ENCODE data around the gene ATP2B3. TPM values are rescaled to one million over a fixed set of nuclear protein-coding genes. Genes with fewer than 3 reads are reported as not detected.
A peak's percentile ranks its signal among the peaks of the same experiment; 100 is the strongest.

Gene ATP2B3
- not detected in 2 replicates for total RNA-seq (2014; rRNA removed; shearing (Covaris generic); ENCODE audit: low replicate concordance)

DNA sequence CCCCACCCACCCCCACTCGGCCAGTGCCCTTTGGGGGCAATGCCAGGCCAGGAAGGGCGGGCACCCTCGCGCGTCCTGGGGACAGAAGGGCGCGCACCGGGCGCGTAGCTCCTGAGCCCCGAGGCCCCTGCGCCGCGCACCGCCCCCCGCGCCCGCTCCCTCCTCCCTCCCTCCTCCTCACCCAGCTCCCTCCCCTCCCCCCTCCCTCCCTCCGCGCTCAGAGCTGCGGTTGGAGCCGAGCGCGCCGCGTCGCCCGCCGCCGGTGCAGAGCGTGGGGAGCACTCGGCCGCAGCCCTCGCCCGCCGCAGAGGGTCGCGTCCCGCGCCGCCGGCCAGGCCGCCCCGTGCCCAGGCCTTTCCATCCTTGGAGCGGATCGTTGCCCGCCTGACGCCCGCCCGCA, at the start of gene ATP2B3:
ATP2B3 (plus strand) TSS at position 220 of the 400 bp plus-strand sequence. CDS start 18,606 bp downstream, outside the sequence.
- no peak for DNase-seq (ENCODE audit: low read depth)
- in situ Hi-C loops (cut with HindIII; ENCODE audit: low pct_unique_long_range_greater_than_20kb, low sequenced_read_pairs), result no loop called here

DNA sequence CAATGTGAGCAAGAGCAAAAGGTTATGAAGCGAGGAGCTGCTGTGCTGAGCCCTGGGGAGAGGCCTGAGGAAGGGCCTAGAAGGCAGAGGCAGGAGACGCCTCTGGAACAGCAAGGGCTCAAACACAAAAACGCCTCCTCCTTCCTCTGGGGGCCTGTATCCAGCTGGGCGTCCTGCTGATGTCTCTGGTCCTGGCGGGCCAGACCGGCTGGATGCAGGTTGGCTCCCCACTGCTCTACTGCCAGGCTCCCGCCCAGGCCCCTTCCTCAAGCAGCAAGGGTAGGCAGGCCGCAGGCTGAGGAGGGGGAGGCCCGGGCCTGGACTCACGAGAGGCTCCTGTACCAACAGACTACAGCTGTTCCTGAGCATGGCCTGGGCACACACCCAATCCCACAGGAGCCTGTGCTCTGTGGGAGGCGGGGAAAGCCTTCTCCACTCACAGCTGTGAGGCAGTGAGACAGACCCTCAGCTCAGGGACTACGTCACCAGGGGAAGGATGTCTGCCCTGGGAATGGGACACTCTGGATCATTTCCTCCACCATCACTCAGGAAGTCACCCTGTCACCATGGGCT, 49.3 kb upstream of the ATP2B3 start:
- no peak for DNase-seq (ENCODE audit: low read depth)
- in situ Hi-C loops (cut with HindIII; ENCODE audit: low pct_unique_long_range_greater_than_20kb, low sequenced_read_pairs), result no loop called here

DNA sequence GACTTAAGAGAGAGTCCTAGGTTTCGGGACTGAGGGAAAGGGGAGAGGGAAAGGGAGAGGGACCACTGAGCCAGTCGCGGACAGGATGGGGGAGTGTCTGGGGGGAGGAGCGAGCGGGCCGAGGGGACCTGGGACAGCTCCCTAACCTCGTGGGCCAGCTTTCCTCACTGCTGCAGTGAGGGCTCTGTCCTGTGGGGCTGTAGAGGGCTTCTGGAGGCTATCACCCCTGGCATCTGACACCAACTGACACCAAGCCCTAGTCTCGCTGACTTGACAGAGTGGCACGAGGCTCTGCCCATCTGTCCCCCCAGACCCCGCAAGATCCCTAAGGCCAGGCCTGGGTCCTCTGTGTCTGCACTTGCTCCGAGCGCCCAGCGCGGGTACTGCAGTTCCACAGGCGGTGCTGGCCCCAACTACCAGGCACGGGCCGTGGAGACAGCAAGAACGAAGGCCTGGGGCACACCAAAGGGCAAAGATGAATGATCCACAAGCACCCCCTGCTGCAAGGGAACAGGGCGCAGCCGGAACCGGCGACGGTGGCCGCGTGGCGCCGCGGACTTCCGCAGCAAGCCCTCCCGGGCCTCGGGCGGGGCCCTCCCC, 47.5 kb upstream of the ATP2B3 start:
- DNase-seq (ENCODE audit: low read depth), result peak; percentile 41
- in situ Hi-C loops (cut with HindIII; ENCODE audit: low pct_unique_long_range_greater_than_20kb, low sequenced_read_pairs), result no loop called here

DNA sequence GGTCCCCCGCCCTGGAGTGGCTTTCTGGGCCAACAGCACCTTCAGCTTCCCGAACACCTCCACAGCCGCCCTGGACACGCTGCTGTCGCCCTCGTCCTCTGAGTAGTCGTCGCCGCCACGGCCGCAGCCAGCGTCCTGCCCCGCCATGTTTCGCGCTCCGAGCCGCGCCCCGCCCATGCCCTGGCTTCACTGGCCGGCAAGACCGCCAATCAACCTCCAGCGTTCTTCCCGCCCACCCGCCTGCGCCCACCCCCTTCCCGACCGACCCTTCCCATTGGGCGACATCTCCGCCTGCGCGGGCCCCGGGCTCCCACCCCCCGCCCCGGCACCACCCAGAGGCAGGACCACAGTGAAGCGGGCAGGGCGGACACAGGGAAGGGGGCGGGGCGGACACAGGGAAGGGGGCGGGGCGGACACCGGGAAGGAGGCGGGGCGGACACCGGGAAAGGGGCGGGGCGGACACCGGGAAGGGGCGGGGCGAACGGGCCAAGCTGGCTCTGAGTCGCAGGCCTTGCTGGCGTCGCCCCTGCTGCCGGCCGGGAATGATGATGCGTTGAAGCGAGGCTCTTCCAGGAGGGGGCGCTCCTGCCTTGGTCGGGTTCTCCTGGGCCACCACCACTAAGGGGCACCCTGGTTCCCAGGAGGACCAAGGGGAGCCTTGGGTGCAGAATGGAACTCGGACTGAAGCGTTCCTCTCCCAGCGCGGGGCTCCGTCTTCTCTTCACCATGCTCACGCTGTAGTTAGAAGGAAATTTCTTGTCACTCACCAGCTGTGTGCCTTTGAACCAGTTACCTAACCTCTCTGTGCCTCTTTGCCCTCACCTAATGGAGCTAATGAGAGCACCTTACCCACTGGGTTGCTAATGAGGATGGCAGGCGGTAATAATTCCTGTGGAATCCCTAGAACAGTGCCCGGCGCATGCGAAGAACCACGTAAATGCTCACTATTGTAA, 46.8 kb upstream of the ATP2B3 start, which contains the start of gene HAUS7:
HAUS7 (minus strand) TSS at position 166 of the 953 bp plus-strand sequence; CDS start at position 147, 19 bp downstream.
- in situ Hi-C loops (cut with HindIII; ENCODE audit: low pct_unique_long_range_greater_than_20kb, low sequenced_read_pairs), result no loop called here
- DNase-seq (ENCODE audit: low read depth), result peak; percentile 75

DNA sequence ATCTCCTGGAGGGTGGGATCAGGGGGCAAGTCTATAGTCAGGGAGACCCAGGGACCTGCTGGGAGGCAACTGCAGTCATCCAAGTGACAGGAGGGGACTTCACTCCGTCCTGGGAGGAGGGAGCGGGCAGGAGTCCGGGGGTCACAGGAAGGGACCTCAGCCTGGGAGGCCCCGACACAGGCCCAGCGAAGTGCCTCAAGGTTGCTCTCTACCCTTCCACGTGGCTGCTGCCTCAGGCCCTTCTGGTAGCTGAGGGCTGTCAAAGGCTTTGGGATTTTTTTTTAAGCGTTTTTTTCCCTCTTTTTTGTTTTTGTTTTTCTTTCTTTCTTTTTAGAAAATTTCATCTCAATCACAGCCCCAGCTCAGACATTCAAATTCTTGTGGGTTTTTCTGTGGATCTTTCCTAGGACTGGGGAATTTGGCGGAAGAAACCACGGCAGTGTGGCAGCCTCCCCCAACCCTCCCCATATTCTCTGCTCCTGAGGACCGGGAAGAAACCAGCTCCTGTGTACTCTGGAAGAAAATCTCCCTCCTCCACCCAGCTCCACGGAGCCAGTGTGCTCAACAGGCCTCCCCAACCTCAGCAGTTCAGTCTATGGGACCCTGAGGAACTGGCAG, 45.7 kb upstream of the ATP2B3 start:
- in situ Hi-C loops (cut with HindIII; ENCODE audit: low pct_unique_long_range_greater_than_20kb, low sequenced_read_pairs), result no loop called here
- no peak for DNase-seq (ENCODE audit: low read depth)

DNA sequence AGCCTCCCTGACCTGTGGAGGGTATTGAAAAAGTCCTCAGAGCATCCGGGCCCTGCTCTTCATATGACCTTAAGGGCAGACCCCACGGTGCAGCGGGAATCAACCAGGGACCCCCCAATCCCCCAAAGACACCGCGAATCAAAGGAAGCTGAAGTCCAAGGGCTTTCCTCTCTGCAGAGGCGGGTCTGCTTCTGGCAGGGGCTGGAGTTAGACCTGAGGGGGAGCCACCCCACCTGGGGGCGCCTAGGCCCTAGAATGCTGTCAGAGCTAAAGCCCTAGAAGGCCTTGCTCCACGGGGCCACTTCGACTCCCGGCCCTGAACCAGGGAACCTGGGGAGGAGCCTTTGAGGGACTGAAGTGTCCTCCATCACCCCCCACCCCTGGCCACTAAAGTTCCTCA, 44.3 kb upstream of the ATP2B3 start:
- no peak for DNase-seq (ENCODE audit: low read depth)
- in situ Hi-C loops (cut with HindIII; ENCODE audit: low pct_unique_long_range_greater_than_20kb, low sequenced_read_pairs), result no loop called here

DNA sequence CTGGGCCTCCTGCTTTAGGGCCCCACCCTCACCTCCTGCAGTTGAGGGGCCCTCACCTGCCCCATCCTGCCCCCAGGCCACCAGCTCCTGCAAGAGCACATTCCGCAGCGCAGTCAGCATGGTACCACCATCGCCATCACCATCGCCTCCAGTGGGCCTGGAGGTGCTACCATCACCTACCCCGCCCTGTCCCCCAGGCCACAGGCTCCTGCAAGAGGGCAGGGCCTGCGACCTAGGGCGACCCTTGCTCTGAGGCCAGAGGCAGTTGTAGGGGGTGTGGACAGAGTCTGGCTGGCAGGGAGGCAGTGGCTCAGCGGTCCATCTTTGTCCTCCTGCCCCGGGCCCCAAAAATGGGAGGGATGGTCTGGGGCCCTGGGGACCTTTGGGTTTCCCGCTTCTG, 43.2 kb upstream of the ATP2B3 start:
- in situ Hi-C loops (cut with HindIII; ENCODE audit: low pct_unique_long_range_greater_than_20kb, low sequenced_read_pairs), result no loop called here
- no peak for DNase-seq (ENCODE audit: low read depth)

DNA sequence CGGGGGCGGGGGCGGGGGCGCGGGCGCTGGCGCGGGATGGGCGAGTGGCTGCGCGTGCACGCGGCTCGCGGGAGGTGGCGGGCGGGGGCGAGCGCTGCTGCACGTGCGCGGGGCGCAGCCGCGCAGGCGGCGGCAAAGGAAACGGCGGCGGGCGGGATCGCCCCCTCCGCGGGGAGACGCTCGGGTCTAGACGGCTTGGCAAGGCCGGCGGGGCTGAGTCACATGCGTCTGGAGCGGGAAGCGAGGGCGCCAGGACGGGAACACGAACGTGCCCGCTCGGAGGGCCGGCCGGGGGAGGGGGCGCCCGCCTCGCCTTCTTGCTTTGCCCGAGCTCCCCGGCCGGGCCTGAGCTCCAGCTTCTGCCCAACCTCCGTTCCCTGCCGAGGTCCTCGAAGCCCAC, 42.7 kb upstream of the ATP2B3 start:
- DNase-seq (ENCODE audit: low read depth), result no peak
- in situ Hi-C loops (cut with HindIII; ENCODE audit: low pct_unique_long_range_greater_than_20kb, low sequenced_read_pairs), result no loop called here

DNA sequence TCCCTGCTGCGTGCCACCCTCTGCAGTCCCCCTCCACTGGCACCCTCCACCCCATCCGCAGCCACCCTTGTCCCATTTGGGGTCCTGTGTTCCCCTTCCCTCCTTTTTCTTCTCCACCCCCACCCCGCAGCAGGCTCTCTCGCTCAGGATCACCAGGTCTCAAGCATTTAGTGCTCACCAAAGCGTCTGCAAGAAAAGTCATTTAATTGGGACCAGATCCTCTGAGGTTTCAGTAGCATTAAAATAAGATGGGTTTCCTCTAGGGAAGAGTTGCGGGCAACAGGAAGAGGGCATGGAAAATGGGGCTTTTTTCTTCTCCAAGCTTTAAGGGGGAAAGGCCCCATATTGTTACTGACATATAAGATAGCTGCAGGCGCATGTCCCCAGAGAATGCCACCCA, 42.2 kb upstream of the ATP2B3 start:
- in situ Hi-C loops (cut with HindIII; ENCODE audit: low pct_unique_long_range_greater_than_20kb, low sequenced_read_pairs), result no loop called here
- DNase-seq (ENCODE audit: low read depth), result no peak

DNA sequence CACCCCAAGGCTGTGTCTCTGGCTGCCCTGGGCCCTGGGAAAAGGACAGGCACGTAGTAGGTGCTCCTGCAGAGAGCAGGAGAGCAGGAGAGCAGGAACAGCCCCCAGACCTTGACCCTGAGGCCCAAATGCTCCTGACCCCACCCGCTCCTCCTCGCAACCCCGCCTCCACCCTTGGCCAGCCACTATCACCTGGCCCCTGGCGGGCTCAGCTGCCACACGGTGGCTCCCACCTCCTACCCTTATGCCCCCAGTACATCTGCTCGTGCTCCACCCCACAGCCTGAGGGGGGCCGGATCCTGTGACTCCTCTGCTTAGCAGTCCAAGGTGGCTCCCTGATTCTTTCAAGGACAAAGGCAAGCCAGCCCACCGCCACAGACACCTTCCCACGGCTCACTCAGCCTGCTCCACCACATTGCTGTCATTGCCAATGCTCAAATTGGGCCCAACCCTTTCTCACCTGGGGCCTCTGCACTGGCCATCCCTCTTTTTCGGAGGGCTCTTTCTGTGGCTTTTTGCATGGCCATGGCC, 41.6 kb upstream of the ATP2B3 start:
- no peak for DNase-seq (ENCODE audit: low read depth)
- in situ Hi-C loops (cut with HindIII; ENCODE audit: low pct_unique_long_range_greater_than_20kb, low sequenced_read_pairs), result no loop called here

DNA sequence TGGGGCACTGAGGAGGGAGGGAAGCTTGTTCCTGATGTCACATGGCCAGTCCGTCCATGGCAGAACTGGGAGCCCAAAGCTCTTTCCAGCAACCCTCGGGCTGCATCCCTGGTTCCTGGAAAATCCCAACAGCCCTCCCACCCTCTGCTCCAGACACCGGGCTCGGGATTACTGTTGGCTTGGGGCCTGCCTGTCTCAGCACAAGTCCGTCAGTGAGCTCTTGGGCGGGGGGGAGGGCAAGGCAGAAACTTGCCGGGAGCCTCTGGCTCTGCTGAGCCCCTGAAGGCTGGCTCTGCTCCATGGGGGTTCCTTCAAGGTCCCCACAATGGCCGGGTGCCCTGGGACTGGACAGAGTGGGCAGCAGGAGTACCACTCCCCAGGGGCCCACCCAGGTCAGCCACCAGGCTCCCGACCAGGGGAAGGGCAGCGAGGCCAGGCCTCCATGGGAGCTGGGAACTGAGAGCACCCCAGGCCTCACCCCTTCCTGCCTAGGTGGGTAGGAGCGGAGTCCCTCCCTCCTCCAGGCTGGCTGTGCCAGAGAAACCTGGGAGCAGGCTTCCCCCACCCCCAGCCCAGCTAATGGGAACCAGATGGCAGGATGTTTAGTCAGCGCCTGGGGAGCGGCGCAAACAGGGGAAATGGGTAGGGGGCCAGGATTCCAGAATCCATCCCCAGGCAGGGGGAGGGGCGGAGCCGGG, 40.6 kb upstream of the ATP2B3 start:
- in situ Hi-C loops (cut with HindIII; ENCODE audit: low pct_unique_long_range_greater_than_20kb, low sequenced_read_pairs), result no loop called here
- no peak for DNase-seq (ENCODE audit: low read depth)

DNA sequence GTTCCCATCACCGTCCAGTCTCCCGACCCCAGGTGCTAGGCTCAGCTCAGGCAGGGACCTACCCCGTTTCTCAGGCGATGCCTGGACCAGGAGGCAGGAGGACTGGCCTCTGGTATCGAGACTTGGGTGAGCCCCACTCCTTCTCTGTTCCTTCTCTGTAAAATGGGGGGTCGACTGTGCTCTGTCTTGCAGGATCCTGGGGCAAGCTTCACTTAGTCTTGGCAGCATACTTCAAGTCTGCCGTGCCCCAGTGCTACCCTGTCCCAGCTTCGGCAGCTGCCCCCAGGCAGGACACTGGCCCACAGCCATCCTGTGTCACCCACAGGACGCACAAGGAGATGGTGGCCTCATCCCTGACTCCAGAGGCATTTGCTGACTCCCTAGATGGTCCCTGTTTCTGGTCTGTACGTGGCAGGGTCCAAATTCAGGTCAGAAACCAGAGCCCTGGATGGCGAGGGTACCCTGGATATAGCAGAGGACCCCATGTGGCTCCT, 40.0 kb upstream of the ATP2B3 start:
- in situ Hi-C loops (cut with HindIII; ENCODE audit: low pct_unique_long_range_greater_than_20kb, low sequenced_read_pairs), result no loop called here
- DNase-seq (ENCODE audit: low read depth), result no peak

DNA sequence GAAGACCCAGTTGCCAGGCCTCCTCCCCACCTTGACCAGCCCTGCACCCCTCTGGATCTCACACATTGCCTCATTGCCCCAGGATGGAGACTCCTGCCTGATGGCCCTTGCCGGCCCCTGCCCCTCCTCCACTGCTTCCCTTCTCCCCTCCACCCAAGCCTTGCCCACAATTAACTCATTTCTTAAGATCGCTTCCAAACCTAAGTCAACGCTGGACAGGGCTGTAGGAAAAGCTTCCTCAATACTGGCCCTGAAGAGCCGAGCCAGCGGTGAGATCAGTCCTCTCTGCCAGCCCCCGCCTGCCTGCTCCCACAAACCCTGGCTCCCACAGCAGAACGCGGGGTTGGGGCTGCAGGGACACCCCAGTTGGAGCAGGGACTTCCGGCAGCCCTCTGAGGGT, 39.5 kb upstream of the ATP2B3 start:
- in situ Hi-C loops (cut with HindIII; ENCODE audit: low pct_unique_long_range_greater_than_20kb, low sequenced_read_pairs), result no loop called here

DNA sequence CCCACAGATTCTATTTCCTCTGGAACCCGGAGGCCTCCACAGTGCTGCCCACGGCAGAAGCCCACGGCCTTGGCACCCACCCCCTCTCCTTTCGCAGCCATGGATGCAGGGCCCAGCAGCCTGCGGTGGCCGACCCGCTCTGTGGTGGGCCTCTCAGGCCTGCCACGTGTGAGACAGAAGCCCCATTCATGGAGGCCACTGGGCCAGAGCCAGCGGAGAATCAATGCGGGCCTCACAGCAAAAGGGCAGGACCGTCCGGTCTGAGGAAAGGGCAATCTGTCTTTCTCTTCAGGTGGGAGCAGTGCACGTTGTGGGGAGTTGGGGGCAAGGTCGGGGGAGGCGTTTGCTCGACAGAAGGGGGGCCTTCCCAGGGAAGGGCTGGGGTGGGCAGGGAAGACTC, 38.7 kb upstream of the ATP2B3 start:
- no peak for DNase-seq (ENCODE audit: low read depth)
- in situ Hi-C loops (cut with HindIII; ENCODE audit: low pct_unique_long_range_greater_than_20kb, low sequenced_read_pairs), result no loop called here

More for the DNA sequence above, 39.5 kb upstream of the ATP2B3 start:
- DNase-seq (ENCODE audit: low read depth), result no peak

DNA sequence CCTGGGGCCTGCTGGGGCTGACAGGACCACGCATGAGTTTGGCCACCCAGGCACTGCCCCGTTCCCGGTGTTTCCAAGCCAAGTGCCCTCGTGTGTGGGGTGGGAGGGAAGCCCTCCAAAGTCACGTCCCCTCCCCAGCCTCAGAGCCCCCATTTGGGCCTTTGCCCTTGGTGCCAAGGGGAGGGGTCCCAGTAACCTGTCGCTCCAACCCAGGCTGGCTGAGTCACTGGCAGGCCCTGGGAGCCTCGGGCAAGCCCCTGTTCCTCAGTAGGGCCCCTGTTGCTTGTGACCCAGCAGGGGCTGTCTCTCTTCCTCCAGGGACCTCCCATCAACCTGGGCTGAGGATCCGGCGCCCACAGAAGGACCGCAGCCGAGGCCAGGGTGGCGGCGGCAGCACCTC, 36.4 kb upstream of the ATP2B3 start:
- no peak for DNase-seq (ENCODE audit: low read depth)
- in situ Hi-C loops (cut with HindIII; ENCODE audit: low pct_unique_long_range_greater_than_20kb, low sequenced_read_pairs), result no loop called here

DNA sequence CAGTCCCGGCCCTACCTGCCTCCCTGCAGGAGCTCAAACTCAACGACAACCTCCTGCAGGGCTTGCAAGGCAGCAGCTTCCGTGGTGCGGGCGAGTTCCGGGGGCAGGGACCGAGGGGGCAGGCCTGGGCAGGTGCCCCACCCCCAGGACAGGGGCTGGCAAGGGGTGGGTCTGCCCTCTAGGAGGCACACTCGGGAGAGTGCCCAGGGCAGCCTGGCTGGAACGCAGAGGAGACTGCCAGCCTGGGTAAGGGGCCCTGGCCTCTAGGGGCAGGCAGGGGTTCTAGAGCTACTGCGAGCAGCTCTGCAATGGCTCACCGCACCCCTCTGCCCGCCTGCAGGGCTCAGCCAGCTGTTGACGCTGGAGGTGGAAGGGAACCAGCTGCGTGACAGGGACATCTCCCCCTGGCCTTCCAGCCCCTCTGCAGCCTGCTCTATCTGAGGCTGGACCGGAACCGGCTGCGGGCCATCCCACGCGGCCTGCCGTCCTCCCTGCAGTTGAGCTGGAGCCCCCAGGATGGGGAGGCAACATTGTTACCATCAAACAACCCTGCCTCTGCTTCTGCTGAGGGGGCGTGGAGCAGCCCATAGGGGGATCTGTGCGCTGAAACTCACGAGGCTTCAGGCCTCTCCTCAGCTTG, 34.9 kb upstream of the ATP2B3 start:
- in situ Hi-C loops (cut with HindIII; ENCODE audit: low pct_unique_long_range_greater_than_20kb, low sequenced_read_pairs), result no loop called here
- DNase-seq (ENCODE audit: low read depth), result no peak

DNA sequence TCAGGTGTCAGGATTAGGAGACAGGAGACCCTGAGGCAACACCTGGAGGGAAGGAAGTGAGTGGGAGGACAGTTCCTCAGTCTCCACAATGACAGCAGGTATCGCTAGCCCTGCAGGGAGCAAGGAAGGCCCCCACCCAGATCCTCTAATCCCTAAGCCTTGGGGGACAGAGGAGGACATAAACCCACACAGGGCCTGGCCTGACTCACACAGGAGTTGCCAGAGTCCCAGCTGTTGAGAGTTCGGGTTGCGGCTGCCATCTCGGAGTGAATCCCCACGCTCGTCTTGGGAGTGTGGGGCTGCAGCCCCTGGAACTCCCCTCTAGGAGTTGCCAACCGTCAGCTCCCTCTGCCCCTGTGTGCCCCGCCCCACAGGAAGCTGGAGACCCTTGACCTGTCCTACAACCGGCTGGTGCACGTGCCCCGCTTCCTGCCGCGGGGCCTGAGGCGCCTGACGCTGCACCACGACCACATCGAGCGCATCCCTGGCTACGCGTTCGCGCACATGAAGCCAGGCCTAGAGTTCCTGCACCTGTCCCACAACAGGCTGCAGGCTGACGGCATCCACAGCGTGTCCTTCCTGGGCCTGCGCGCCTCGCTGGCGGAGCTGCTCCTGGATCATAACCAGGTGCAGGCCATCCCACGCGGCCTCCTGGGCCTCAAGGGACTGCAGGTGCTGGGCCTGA, 31.9 kb upstream of the ATP2B3 start:
- no peak for DNase-seq (ENCODE audit: low read depth)
- in situ Hi-C loops (cut with HindIII; ENCODE audit: low pct_unique_long_range_greater_than_20kb, low sequenced_read_pairs), result no loop called here

Measured in Caki2 (cell line).